ENCODE results near the gene VPS37C.

Gene VPS37C

DNA sequence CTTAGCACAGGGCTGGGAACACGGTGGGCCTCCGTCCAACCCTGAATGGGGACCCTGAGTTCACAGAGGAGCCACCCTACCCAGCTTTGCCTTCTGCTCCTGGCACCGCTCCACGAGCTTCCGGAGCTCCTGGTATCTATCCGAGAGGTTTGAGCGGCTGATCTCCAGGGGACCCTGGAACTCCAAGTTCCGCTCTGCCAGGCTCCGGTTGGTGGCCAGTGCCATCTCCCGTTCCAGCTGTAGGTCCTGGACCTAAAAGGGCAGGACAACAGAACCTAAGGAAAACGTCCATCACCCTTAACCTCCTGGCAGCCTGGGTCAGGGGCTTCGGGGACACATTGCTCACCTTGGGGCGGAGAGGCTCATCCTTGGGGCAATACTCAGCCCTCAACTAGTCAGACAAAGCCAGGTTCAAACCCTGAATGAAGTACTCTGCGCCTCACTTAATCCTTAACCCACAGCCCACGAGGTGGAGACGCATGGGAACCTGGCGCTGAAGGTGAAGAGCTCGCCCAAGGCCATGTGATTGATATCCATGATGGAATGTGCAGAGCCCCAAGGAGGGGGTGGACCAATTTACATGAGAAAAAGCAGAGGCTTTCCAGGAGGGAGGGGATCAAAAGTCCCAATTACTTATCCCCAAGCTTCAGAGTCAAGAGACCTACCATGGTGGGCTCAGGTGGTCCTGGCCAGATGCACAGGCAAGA, 27.1 kb downstream of the VPS37C start:
- no peak for FAIRE-seq
- DNase-seq (ENCODE audit: insufficient read length, low spot score), result no peak
- TF ChIP-seq, protein P1, sequence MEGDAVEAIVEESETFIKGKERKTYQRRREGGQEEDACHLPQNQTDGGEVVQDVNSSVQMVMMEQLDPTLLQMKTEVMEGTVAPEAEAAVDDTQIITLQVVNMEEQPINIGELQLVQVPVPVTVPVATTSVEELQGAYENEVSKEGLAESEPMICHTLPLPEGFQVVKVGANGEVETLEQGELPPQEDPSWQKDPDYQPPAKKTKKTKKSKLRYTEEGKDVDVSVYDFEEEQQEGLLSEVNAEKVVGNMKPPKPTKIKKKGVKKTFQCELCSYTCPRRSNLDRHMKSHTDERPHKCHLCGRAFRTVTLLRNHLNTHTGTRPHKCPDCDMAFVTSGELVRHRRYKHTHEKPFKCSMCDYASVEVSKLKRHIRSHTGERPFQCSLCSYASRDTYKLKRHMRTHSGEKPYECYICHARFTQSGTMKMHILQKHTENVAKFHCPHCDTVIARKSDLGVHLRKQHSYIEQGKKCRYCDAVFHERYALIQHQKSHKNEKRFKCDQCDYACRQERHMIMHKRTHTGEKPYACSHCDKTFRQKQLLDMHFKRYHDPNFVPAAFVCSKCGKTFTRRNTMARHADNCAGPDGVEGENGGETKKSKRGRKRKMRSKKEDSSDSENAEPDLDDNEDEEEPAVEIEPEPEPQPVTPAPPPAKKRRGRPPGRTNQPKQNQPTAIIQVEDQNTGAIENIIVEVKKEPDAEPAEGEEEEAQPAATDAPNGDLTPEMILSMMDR (IDR thresholded peaks at IDR 0.05; ENCODE audit: insufficient read depth, missing control alignments), result no peak

DNA sequence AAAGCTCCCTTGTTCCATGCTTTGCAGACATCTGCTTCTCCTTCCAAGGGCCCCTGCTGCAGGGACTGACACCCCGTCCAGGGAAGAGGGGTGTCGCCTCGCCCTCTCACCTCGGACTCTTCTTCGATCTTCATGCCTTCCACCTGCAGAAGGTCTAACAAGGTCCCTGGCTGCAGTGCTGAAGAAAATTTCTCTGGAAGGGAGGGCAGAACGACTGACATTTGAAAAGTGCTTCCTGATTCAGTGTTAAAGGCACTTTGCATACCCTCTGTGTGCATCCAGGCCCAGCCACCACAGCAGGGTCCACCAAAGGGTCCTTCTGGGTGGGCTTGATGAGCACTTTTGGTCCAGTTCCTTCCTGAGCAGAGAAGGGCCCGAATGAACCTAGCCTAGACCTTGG, 28.1 kb downstream of the VPS37C start:
- TF ChIP-seq, protein P1 (IDR thresholded peaks at IDR 0.05; ENCODE audit: insufficient read depth, missing control alignments), result no peak
- FAIRE-seq, result no peak
- no peak for DNase-seq (ENCODE audit: insufficient read length, low spot score)

GRCh38 chr11:61132646-61133045, 28.6 kb downstream of the VPS37C start:
- no peak for DNase-seq (ENCODE audit: insufficient read length, low spot score)
- FAIRE-seq, result no peak
- TF ChIP-seq, protein P1 (IDR thresholded peaks at IDR 0.05; ENCODE audit: insufficient read depth, missing control alignments), result no peak

- TF ChIP-seq, protein P1 (IDR thresholded peaks at IDR 0.05; ENCODE audit: insufficient read depth, missing control alignments), result no peak
- no peak for FAIRE-seq
- DNase-seq (ENCODE audit: insufficient read length, low spot score), result no peak
Observed at GRCh38 chr11:61131998-61132555, 29.1 kb downstream of the VPS37C start.

- DNase-seq (ENCODE audit: insufficient read length, low spot score), result no peak
- no peak for FAIRE-seq
- TF ChIP-seq, protein P1 (IDR thresholded peaks at IDR 0.05; ENCODE audit: insufficient read depth, missing control alignments), result no peak
Observed at GRCh38 chr11:61131586-61131985, 29.6 kb downstream of the VPS37C start.

DNA sequence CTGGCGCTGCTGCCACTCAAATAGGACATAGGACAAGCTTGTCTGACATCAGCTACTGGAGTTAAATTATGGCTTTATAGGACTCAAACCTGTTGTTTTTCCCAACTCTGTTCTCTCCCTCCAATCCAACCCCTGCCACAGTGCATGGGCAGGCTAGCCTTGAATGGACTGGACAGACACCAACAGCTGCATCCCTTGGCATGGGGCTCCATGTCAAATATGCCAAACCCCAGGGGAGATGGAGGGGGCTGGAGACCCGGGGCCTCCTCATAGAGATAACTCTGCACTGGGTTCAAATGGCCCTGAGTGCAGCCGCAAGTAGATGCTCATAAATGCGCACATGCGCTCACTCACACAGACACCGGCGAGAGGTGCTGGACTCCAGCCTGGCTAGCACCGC, 30.0 kb downstream of the VPS37C start:
- DNase-seq (ENCODE audit: insufficient read length, low spot score) (no peak), FAIRE-seq (no peak)
- TF ChIP-seq, protein P1 (IDR thresholded peaks at IDR 0.05; ENCODE audit: insufficient read depth, missing control alignments), result no peak

Measured in D721Med (cell line).